Middle frontal gyrus (tissue), 1 donor: ENCODE data around the gene TARP.

Experiments
- DNase-seq: peaks from one replicate; pipeline ENCODE4 v3.0.0-alpha.2; 2015; ENCODE audit warnings: low spot score; ENCODE audit errors: extremely low spot score

The TARP gene

GRCh38 chr7:38273286-38273995 lies at the start of gene TARP:
Gene TARP (minus strand): TSS chr7:38273636.
- no peak for DNase-seq

- no peak for DNase-seq
Measured at GRCh38 chr7:38323156-38323555, 49.7 kb upstream of the TARP start.

GRCh38 chr7:38322461-38322860 lies 49.0 kb upstream of the TARP start:
- no peak for DNase-seq

GRCh38 chr7:38321967-38322366 lies 48.5 kb upstream of the TARP start:
- DNase-seq: no peak

GRCh38 chr7:38321515-38321944 lies 48.1 kb upstream of the TARP start:
- DNase-seq: no peak

- no peak for DNase-seq
Measured at GRCh38 chr7:38321050-38321449, 47.6 kb upstream of the TARP start.

- DNase-seq: no peak
Measured at GRCh38 chr7:38319873-38320272, 46.4 kb upstream of the TARP start.

- no peak for DNase-seq
Measured at GRCh38 chr7:38318803-38319416, 45.5 kb upstream of the TARP start.

GRCh38 chr7:38318241-38318640 lies 44.8 kb upstream of the TARP start:
- DNase-seq: no peak

GRCh38 chr7:38317515-38317914 lies 44.1 kb upstream of the TARP start:
- no peak for DNase-seq

- no peak for DNase-seq
Measured at GRCh38 chr7:38316733-38317360, 43.4 kb upstream of the TARP start.

- DNase-seq: no peak
Measured at GRCh38 chr7:38315410-38315809, 42.0 kb upstream of the TARP start.

GRCh38 chr7:38312821-38313220 lies 39.4 kb upstream of the TARP start:
- no peak for DNase-seq

- DNase-seq: no peak
Measured at GRCh38 chr7:38311329-38311937, 38.0 kb upstream of the TARP start.

- no peak for DNase-seq
Measured at GRCh38 chr7:38310591-38311101, 37.2 kb upstream of the TARP start.

GRCh38 chr7:38309555-38309954 lies 36.1 kb upstream of the TARP start:
- DNase-seq: no peak

- DNase-seq: no peak
Measured at GRCh38 chr7:38308140-38308539, 34.7 kb upstream of the TARP start.

- no peak for DNase-seq
Measured at GRCh38 chr7:38307640-38308039, 34.2 kb upstream of the TARP start.

- no peak for DNase-seq
Measured at GRCh38 chr7:38306914-38307313, 33.5 kb upstream of the TARP start.

GRCh38 chr7:38306171-38306570 lies 32.7 kb upstream of the TARP start:
- no peak for DNase-seq

- DNase-seq: no peak
Measured at GRCh38 chr7:38303866-38304265, 30.4 kb upstream of the TARP start.

- no peak for DNase-seq
Measured at GRCh38 chr7:38300175-38300574, 26.7 kb upstream of the TARP start.
